H7 (cell line): ENCODE measurements around the gene ARHGAP18. TPM values are rescaled to one million over a fixed set of nuclear protein-coding genes. Genes with fewer than 3 reads are reported as not detected.

Experiments used
- DNase-seq: peaks from one replicate; pipeline ENCODE4 v3.0.0; 2012
- H3K27me3 ChIP-seq: 2 replicates; pipeline ENCODE4 v1.6.0; 2011; ENCODE audit warnings: mild to moderate bottlenecking, low read length; ENCODE audit not compliant: control insufficient read depth, insufficient read depth
- H3K36me3 ChIP-seq: replicated peaks from 2 replicates; pipeline ENCODE4 v1.5.1; 2011; ENCODE audit warnings: low read length; ENCODE audit not compliant: control insufficient read depth, insufficient read depth
- H3K4me3 ChIP-seq: 2 replicates; pipeline ENCODE4 v1.5.1; 2011; ENCODE audit warnings: low read depth, mild to moderate bottlenecking, control low read depth, low read length, moderate library complexity; ENCODE audit not compliant: insufficient read depth
- total RNA-seq: library from RNA; depleted of rRNA; stranded (reverse); fragments of >200 nt; shearing (Covaris generic); gene quantifications from 2 replicates; pipeline ENCODE4 v1.2.3, GENCODE V29; 2014

The ARHGAP18 gene
- total RNA-seq, 1 experiment from 2014 or later, result 3.9 TPM

GRCh38 chr6:129736105-129736504 is 26.1 kb upstream of the ARHGAP18 start:
- Histone ChIP-seq H3K27me3 (no peaks in the 10 kb centered on the region), H3K4me3 (no peak overlapping the region), H3K36me3 (no peaks in the 10 kb centered on the region)
- DNase-seq, result no peak

GRCh38 chr6:129733290-129733689 is 23.3 kb upstream of the ARHGAP18 start:
- Histone ChIP-seq H3K36me3 (no peaks in the 10 kb centered on the region), H3K27me3 (no peaks in the 10 kb centered on the region), H3K4me3 (no peak overlapping the region)
- no peak for DNase-seq

- Histone ChIP-seq H3K27me3 (no peaks in the 10 kb centered on the region), H3K4me3 (no peak overlapping the region), H3K36me3 (no peaks in the 10 kb centered on the region)
- no peak for DNase-seq
Observed at GRCh38 chr6:129732542-129732941, 22.6 kb upstream of the ARHGAP18 start.

- Histone ChIP-seq H3K36me3 (no peaks in the 10 kb centered on the region), H3K27me3 (no peaks in the 10 kb centered on the region), H3K4me3 (no peak overlapping the region)
- no peak for DNase-seq
Observed at GRCh38 chr6:129732034-129732433, 22.1 kb upstream of the ARHGAP18 start.

- DNase-seq, result no peak
- Histone ChIP-seq H3K27me3 (no peaks in the 10 kb centered on the region), H3K4me3 (no peak overlapping the region), H3K36me3 (no peaks in the 10 kb centered on the region)
Observed at GRCh38 chr6:129731428-129731827, 21.5 kb upstream of the ARHGAP18 start.

- Histone ChIP-seq H3K27me3 (no peaks in the 10 kb centered on the region), H3K36me3 (no peaks in the 10 kb centered on the region), H3K4me3 (no peak overlapping the region)
- DNase-seq, result no peak
Observed at GRCh38 chr6:129730477-129731165, 20.6 kb upstream of the ARHGAP18 start.

- Histone ChIP-seq H3K27me3 (no peaks in the 10 kb centered on the region), H3K36me3 (no peaks in the 10 kb centered on the region), H3K4me3 (no peak overlapping the region)
- DNase-seq, result no peak
Observed at GRCh38 chr6:129726650-129727049, 16.7 kb upstream of the ARHGAP18 start.

- H3K4me3 ChIP-seq, result no peak overlapping the region
- H3K27me3 ChIP-seq, result no peaks in the 10 kb centered on the region
- H3K36me3 ChIP-seq, result no peaks in the 10 kb centered on the region
- DNase-seq, result no peak
Observed at GRCh38 chr6:129725341-129725740, 15.4 kb upstream of the ARHGAP18 start.

- no peaks in the 10 kb centered on the region for H3K27me3 ChIP-seq
- H3K4me3 ChIP-seq, result no peak overlapping the region
- H3K36me3 ChIP-seq, result no peaks in the 10 kb centered on the region
- no peak for DNase-seq
Observed at GRCh38 chr6:129719692-129720091, 9.7 kb upstream of the ARHGAP18 start.

- Histone ChIP-seq H3K36me3 (no peaks in the 10 kb centered on the region), H3K27me3 (no peaks in the 10 kb centered on the region), H3K4me3 (no peak overlapping the region)
- DNase-seq, result no peak
Observed at GRCh38 chr6:129717277-129717676, 7.3 kb upstream of the ARHGAP18 start.

- H3K4me3 ChIP-seq, result no peak overlapping the region
- H3K27me3 ChIP-seq, result no peaks in the 10 kb centered on the region
- no peak for DNase-seq
- no peaks in the 10 kb centered on the region for H3K36me3 ChIP-seq
Observed at GRCh38 chr6:129713806-129714333, 3.9 kb upstream of the ARHGAP18 start.

GRCh38 chr6:129711271-129711631 is 1.3 kb upstream of the ARHGAP18 start:
- no peaks in the 10 kb centered on the region for H3K27me3 ChIP-seq
- DNase-seq, result no peak
- H3K36me3 ChIP-seq, result no peaks in the 10 kb centered on the region
- H3K4me3 ChIP-seq, result no peak overlapping the region

GRCh38 chr6:129710450-129711270 is 683 bp upstream of the ARHGAP18 start:
- DNase-seq, result no peak
- Histone ChIP-seq H3K27me3 (no peaks in the 10 kb centered on the region), H3K36me3 (no peaks in the 10 kb centered on the region)

GRCh38 chr6:129709196-129709768 is 695 bp downstream of the ARHGAP18 start:
- peak overlapping the region; percentile 62; the same call in 1 of the 2 replicates for H3K4me3 ChIP-seq
- no peaks in the 10 kb centered on the region for H3K36me3 ChIP-seq
- H3K27me3 ChIP-seq, result no peaks in the 10 kb centered on the region
- no peak for DNase-seq

More at GRCh38 chr6:129710450-129711270, 683 bp upstream of the ARHGAP18 start:
- H3K4me3 ChIP-seq, result peak overlapping the region; percentile 62
